A673 (cell line): ENCODE results near the gene BABAM2.

ENCODE experiments used
- CTCF ChIP-seq: fragments of 300-800, 200-600 bp; sonication (generic); conservative IDR thresholded peaks from 2 replicates; pipeline ENCODE4 v1.5.1; 2017; ENCODE audit warnings: low read depth, mild to moderate bottlenecking, antibody characterized with exemption, low read length, moderate library complexity, mixed read lengths
- EZH2 ChIP-seq: fragments of 200-600 bp; sonication (generic); IDR thresholded peaks from 2 replicates; pipeline ENCODE4 v1.6.1; 2017; ENCODE audit warnings: borderline replicate concordance, low read depth, mild to moderate bottlenecking, mixed read lengths, antibody characterized with exemption, low read length; ENCODE audit not compliant: poor library complexity, severe bottlenecking

GRCh38 chr2:27922842-27923241 lies 32.3 kb downstream of the BABAM2 start:
- TF ChIP-seq CTCF, result no peak
- no peak for TF ChIP-seq EZH2
